Endodermal cell (in vitro differentiated cells): ENCODE measurements around the gene LOXL3. TPM values are rescaled to one million over a fixed set of nuclear protein-coding genes. Genes with fewer than 3 reads are reported as not detected.

Experiments used
- DNase-seq: peaks from one replicate; pipeline ENCODE4 v3.0.0-alpha.2; 2017
- H3K27ac ChIP-seq: 2 replicates; pipeline ENCODE4 v1.5.1; 2013; ENCODE audit warnings: mild to moderate bottlenecking, low read depth, low read length, moderate library complexity
- H3K27me3 ChIP-seq: 2 replicates; pipeline ENCODE4 v1.6.1; 2013; ENCODE audit warnings: mild to moderate bottlenecking, low read length, moderate library complexity; ENCODE audit not compliant: insufficient read depth, control insufficient read depth, poor library complexity, severe bottlenecking
- H3K36me3 ChIP-seq: 2 replicates; pipeline ENCODE4 v1.7.0; 2013; ENCODE audit warnings: mild to moderate bottlenecking, low read length, moderate library complexity; ENCODE audit not compliant: control insufficient read depth, insufficient read depth
- H3K4me1 ChIP-seq: one replicate; pipeline ENCODE4 v1.7.0; 2013; ENCODE audit warnings: low read length; ENCODE audit not compliant: control insufficient read depth, insufficient read depth
- H3K4me3 ChIP-seq: 2 replicates; pipeline ENCODE4 v1.5.1; 2013; ENCODE audit warnings: mild to moderate bottlenecking, low read length, moderate library complexity
- H3K9ac ChIP-seq: 2 replicates; pipeline ENCODE4 v1.6.1; 2013; ENCODE audit warnings: mild to moderate bottlenecking, low read length, moderate library complexity; ENCODE audit not compliant: poor library complexity, severe bottlenecking; ENCODE audit errors: extremely low read depth
- H3K9me3 ChIP-seq: 2 replicates; pipeline ENCODE4 v1.6.1; 2013; ENCODE audit warnings: mild to moderate bottlenecking, low read length, moderate library complexity; ENCODE audit not compliant: control insufficient read depth
- H3K27ac Mint-ChIP-seq: 2 replicates; pipeline ENCODE4 v1.8.0; 2020; ENCODE audit warnings: mixed read lengths
- H3K27me3 Mint-ChIP-seq: 2 replicates; pipeline ENCODE4 v1.8.0; 2021; ENCODE audit warnings: mild to moderate bottlenecking, mixed read lengths; ENCODE audit not compliant: insufficient read depth
- H3K36me3 Mint-ChIP-seq: 2 replicates; pipeline ENCODE4 v1.8.0; 2020; ENCODE audit warnings: low read depth, mixed read lengths
- H3K4me1 Mint-ChIP-seq: 2 replicates; pipeline ENCODE4 v1.8.0; 2020; ENCODE audit warnings: mixed read lengths
- H3K4me3 Mint-ChIP-seq: 2 replicates; pipeline ENCODE4 v1.8.0; 2020; ENCODE audit warnings: mild to moderate bottlenecking, moderate library complexity, mixed read lengths
- H3K9me3 Mint-ChIP-seq: 2 replicates; pipeline ENCODE4 v1.8.0; 2020; ENCODE audit warnings: mild to moderate bottlenecking, mixed read lengths
- WGBS, 2 experiments: methylation state at CpG; one replicate each; pipeline versions ENCODE4 v1.1.5 to v1.1.7; 2013; ENCODE audit warnings: missing lambda C conversion rate in 2 of 2, mixed read lengths in 1 of 2; ENCODE audit not compliant: insufficient coverage in 1 of 2, insufficient read length in 1 of 2; 5-methylcytosine and 5-hydroxymethylcytosine counted together
- total RNA-seq, 2 donors: library from RNA; stranded (reverse); fragmentation: NEBNext Ultra II Directional in 1 of 2; extraction: Animal tissue kit (Norgen Biotek cat#: 25700) in 1 of 2; gene quantifications; 2 replicates in 1 of 2; 3 replicates in 1 of 2; pipeline ENCODE4 v1.2.1, GENCODE V29; 2021
- TF ChIP-seq, protein P1 (sequence below): fragments of 200-600 bp; sonication (generic); conservative IDR thresholded peaks from 2 replicates; pipeline ENCODE4 v1.5.0; 2021; ENCODE audit warnings: antibody characterized with exemption, mild to moderate bottlenecking

Gene LOXL3
- total RNA-seq, 2 donors from 2014 or later, result 5.4 to 7.6 TPM

DNA sequence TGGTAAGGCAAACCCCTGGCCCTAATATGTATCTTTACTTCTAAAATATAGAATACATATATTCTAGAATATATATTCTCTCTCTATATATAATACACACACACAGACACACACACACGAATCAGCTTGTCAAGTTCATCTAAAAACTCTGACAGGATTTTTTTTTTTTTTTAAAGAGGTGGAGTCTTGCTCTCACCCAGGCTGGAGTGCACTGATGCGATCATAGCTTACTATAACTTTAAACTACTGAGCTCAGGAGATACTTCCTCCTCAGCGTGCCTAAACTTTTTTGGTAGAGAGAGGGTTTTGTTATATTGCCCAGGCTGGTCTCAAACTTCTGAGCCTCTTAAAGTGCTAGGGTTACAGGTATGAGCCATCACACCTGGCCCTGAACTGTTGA, 45.9 kb upstream of the LOXL3 start:
- H3K4me3 Mint-ChIP-seq, result no peak overlapping the region
- DNase-seq, result no peak

DNA sequence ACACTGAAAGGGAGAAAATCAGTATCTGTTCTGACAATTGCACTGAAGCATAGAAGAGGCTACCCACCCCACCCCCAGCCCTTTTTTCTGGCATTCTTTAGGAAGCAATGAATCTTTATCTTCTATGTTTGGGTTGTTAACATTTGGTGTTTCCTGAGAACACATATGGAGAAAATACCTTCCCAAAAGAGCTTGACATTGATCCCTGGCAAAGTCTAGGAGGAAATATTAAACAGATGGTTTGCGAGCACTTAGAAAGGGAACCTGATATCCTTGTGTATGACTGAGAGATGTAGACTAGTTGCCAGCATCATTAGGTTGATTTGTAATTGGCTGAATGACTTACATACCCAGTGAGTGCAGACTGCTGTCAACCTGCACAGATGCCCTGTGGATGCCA, 43.7 kb upstream of the LOXL3 start:
- Histone ChIP-seq H3K27ac (no peak overlapping the region), H3K4me3 (no peak overlapping the region), H3K27me3 (peaks cover 30% of the 10 kb centered on the region), H3K4me1 (no peaks in the 10 kb centered on the region), H3K36me3 (no peaks in the 10 kb centered on the region), H3K9me3 (no peaks in the 10 kb centered on the region), H3K9ac (no peak overlapping the region)
- Mint-ChIP-seq H3K27me3 (peaks cover 13% of the 10 kb centered on the region), H3K9me3 (no peaks in the 10 kb centered on the region), H3K4me1 (no peaks in the 10 kb centered on the region), H3K36me3 (no peaks in the 10 kb centered on the region), H3K4me3 (no peak overlapping the region), H3K27ac (no peak overlapping the region)
- DNase-seq, result no peak
- TF ChIP-seq, protein P1, sequence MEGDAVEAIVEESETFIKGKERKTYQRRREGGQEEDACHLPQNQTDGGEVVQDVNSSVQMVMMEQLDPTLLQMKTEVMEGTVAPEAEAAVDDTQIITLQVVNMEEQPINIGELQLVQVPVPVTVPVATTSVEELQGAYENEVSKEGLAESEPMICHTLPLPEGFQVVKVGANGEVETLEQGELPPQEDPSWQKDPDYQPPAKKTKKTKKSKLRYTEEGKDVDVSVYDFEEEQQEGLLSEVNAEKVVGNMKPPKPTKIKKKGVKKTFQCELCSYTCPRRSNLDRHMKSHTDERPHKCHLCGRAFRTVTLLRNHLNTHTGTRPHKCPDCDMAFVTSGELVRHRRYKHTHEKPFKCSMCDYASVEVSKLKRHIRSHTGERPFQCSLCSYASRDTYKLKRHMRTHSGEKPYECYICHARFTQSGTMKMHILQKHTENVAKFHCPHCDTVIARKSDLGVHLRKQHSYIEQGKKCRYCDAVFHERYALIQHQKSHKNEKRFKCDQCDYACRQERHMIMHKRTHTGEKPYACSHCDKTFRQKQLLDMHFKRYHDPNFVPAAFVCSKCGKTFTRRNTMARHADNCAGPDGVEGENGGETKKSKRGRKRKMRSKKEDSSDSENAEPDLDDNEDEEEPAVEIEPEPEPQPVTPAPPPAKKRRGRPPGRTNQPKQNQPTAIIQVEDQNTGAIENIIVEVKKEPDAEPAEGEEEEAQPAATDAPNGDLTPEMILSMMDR, result no peak
- WGBS, 2 experiments, result 83 to 91% methylated on average over 1 of the region's 1 CpG

More for the DNA sequence above, 45.9 kb upstream of the LOXL3 start:
- TF ChIP-seq, protein P1, result no peak
- Histone ChIP-seq H3K27ac (no peak overlapping the region), H3K36me3 (no peaks in the 10 kb centered on the region), H3K4me3 (no peak overlapping the region), H3K4me1 (no peaks in the 10 kb centered on the region), H3K27me3 (peaks cover 36% of the 10 kb centered on the region), H3K9ac (no peak overlapping the region), H3K9me3 (no peaks in the 10 kb centered on the region)
- 76% methylated on average over 3 of the region's 3 CpGs; no CpG with 5 or more reads in 1 of the 2 experiments for WGBS, 2 experiments
- Mint-ChIP-seq H3K36me3 (no peaks in the 10 kb centered on the region), H3K4me1 (no peaks in the 10 kb centered on the region), H3K9me3 (no peaks in the 10 kb centered on the region), H3K27me3 (peaks cover 13% of the 10 kb centered on the region), H3K27ac (no peak overlapping the region)

DNA sequence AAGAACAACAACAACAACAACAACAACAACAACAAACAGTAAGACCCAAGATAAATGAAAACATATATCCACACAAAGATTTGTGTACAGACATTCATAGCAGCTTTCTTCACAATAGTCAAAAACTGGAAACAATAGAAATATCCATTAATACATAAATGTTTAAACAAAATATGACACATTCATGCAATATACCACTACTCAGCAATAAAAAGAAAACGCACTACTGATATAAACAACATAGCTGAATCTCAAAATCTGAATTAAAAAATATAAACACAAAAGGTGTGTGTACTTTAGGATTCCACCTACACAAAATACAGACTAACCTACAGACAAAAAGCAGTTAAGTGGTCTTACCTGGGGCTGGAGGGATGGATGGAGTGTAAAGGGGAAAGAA, 42.8 kb upstream of the LOXL3 start:
- Mint-ChIP-seq H3K4me3 (no peak overlapping the region), H3K27ac (no peak overlapping the region), H3K36me3 (no peaks in the 10 kb centered on the region), H3K27me3 (peaks cover 10% of the 10 kb centered on the region), H3K4me1 (no peaks in the 10 kb centered on the region), H3K9me3 (no peaks in the 10 kb centered on the region)
- no CpG with 5 or more reads among the region's 1 CpG for WGBS, 2 experiments
- Histone ChIP-seq H3K27ac (no peak overlapping the region), H3K27me3 (peaks cover 22% of the 10 kb centered on the region), H3K4me1 (no peaks in the 10 kb centered on the region), H3K4me3 (no peak overlapping the region), H3K9me3 (no peaks in the 10 kb centered on the region), H3K36me3 (no peaks in the 10 kb centered on the region), H3K9ac (no peak overlapping the region)
- TF ChIP-seq, protein P1, result no peak
- no peak for DNase-seq
